NCI-H2196 (cell line): ENCODE data around the gene ZNF335.
"Not testable (repeated sequence)": the region's sequence is repeated elsewhere in the genome, so short reads cannot be mapped to it uniquely, and the experiment has no call there.

Experiments used
- DNase-seq: peaks from one replicate; lab custom pipeline; 2025; ENCODE audit not compliant: unreplicated experiment; lab: John Stamatoyannopoulos, UW

The ZNF335 gene

DNA sequence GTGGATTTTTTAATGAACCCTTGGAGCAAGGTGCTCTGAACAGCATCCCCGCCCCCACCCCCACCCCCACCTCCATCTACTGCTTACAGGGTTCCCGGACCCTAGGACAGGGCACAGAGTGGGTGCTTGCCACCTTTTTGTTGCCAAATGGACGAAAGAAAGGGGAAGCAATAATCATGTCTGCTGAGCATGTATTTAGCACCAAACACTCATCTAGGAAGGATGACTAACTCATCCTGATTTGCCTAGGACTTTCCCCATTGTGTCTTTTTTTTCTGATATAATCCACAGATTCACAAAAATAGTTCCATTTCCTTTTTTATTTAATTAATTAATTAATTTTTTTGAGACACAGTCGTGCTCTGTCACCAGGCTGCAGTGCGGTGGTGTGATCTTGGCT lies 58.9 kb downstream of the ZNF335 start:
- no peak for DNase-seq

DNA sequence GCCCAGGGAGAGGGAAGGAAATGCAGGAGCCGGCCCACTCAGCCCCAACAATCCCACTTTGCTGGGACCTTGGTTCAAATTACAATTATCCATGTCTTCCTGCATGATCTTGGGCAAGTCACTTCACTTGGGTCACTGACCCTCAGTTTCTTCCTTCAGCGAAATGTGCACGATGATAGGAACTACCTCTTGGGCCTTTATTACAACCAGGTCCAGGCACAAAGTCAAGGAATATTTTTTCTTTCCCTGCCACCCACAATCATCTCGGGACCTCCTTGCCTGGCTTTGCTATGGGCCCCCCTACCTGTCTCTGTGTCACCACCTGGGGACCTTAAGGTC lies 59.7 kb downstream of the ZNF335 start:
- no peak for DNase-seq

DNA sequence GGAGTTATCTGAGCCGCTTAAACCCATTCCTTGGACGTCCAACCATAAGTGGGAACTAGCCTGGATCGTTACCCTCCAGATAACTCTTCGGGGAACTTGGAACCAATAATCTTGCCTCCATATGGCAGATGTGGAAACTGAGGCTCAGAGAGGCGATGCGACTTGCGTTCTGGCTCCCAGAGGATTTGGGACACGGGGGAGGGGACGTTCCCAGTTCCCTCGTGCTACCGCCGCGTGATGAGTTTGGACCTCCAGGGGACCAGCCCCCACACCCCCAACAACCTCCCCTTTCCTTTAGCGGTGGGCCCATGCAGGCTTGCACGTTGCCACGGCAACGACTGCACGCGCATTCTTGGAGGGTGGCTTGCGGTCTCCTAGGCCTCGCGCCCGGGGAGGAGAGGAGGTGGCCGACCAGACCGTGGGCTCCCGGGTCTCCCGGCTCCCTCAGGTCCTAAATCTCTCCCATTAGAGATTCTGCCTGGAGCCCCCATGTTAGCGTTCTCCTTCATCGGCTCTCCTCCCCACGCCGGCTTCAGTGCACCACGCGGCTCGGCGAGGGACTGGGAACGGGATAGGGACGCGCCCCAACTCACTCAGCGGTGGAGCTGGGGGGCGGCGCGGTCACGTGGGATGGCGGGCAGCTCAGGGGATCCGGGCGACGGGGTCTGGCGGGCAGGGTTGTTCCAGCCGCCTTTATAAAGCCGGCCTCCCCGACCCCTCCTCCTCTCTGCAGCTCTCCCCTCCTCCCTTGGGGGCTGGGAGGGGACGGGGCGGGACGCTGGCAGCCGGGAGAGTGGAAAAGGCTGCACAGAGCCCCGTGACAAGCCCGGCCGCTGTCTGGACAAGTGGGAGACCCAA lies 60.3 kb downstream of the ZNF335 start, which contains the start of gene PLTP:
Gene PLTP (minus strand): TSS at position 670 of the 858 bp plus-strand sequence. CDS start 703 bp downstream, outside the sequence.
- DNase-seq, result no peak

DNA sequence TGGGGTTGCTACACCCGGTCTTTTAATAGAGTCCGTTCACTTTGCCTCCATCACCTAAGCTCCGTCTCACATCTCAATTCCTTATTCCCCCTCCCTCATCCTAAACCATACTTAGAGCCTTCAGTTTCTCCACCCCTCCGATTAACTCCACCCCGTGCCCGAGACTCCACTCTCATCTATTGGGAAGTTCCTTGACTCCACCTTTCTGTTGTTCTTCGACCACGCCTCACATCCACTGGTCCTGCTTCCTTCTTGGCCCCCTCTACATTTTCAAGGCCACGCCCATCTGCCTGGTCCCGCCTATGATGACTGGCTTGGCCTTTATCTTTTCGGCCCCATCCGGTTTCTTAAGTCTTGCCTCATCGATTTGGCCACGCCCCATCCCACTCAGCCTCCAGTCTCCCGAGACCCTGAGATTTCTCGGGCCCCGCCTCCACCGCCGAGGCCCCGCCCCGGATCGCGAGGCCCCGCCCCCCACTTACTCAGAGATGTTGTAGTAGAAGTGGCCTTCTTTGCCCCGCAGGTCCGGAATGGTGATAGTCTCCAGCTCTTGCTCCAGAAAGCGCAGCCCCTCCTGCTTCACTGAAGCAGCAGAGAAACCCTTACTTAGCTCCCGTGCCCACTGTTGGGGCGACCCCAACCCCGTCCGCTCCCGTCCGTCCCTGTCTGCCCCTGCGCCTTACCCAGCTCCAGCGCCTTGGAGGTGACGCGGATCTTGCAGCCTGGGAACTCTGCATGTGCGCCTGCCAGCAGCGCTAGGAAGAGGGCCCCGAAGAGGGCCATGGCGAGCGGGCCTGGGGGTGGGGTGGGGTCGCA lies 61.1 kb downstream of the ZNF335 start:
- DNase-seq, result no peak

DNA sequence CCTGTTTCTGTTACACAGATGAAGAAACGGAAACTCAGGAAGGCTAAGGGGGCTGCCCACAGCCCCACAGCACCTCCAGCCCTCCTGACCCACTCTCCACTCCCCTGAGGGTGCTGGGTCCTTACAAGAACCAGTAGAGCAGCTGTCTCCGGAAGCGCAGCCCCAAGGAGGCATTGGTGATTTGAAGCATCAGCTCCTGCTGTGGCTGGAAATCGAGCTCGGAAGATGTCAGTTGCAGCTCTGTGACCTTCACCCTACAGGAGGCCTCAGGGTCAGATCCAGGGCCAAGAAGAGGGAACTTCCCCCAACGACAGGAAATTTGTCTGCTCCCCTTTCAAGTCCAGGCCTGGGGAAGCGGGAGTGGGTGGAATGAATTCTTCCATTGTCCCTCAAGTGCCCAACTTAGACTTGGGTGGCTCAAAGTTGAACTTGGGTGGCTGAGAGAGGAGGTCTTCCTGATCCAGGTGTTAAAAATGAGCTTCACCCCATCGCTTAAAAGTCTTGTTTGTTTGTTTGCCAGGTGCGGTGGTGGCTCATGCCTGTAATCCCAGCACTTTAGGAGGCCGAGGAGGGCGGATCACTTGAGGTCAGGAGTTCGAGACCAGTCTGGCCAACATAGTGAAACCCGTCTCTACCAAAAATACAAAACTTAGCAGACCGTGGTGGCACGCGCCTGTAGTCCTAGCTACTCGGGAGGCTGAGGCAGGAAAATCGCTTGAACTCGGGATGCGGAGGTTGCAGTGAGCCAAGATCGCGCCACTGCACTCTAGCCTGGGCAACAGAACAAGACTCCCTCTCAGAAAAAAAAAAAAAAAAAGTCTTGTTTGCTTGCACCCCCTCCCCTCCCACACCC lies 62.0 kb downstream of the ZNF335 start:
- DNase-seq, result no peak

DNA sequence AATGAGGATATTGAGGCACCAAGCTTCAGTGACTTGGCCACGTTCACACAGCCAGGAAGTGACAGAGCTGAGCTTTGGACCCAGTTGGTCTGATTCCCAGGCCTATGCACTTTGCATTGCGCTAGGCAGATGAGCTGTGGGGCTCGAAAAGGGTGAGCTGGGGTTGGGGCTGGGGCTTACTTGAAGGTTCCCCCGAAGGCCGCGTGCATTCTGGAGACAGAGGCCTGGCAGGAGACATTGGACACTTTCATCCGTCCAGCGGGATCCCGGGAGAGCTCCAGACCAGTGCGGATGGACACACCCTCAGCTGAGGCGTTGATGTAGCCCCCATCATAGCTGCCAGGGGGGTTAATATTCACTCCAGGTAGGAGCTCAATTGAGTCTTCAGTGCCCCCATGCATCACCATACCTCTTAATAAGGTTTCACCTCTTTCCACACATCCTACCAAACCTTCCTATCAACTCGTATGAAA lies 62.6 kb downstream of the ZNF335 start:
- no peak for DNase-seq

DNA sequence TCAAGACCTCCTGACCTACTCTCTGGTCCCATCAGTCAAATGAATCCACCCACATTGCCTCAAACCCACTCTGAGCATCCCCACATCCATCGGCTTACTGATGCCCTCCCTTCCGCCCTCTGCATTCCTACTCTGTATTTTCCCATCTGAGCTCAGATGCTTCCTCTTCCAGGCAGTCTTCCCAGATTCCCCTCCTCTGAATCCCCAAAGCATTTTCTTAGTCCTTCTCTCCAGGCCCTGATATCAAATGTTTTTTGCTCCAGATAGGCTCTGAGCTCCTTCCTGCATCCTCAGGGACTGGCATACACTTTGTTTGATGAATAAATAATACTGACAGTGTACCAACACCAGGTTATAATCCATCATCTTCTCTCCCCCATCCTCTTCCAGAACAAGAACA lies 63.9 kb downstream of the ZNF335 start:
- no peak for DNase-seq

DNA sequence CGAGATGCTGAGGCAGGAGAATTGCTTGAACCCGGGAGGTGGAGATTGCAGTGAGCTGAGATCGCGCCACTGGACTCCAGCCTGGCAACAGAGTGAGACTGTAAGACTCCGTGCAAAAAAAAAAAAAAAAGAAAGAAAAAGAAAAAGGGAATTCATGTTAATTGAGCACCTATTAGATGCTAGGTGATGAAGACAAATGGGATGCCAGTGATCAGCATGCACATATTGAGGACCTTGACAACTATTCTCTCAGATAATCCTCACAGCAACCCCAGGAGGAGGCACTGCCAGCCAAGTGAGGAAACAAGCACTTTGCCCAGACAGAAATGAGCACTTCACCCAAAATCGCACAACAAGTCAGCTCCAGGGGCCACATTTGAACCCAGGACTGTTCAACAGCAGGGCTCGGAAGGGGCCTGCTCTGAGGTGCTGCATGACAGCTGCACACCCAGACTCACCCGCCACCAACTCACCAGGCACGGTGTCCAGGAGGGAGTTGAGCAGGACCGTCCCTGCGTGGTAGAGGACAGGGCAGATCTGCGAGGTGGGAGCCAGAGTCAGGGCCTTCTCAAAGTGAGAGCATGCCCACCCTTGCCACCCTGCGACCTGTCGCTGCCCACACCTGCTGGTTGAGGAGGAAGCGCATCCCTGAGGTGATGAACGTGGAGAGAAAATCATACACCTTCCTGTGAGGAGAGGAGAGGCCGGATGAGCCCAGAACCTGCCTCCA lies 64.6 kb downstream of the ZNF335 start:
- DNase-seq, result no peak

DNA sequence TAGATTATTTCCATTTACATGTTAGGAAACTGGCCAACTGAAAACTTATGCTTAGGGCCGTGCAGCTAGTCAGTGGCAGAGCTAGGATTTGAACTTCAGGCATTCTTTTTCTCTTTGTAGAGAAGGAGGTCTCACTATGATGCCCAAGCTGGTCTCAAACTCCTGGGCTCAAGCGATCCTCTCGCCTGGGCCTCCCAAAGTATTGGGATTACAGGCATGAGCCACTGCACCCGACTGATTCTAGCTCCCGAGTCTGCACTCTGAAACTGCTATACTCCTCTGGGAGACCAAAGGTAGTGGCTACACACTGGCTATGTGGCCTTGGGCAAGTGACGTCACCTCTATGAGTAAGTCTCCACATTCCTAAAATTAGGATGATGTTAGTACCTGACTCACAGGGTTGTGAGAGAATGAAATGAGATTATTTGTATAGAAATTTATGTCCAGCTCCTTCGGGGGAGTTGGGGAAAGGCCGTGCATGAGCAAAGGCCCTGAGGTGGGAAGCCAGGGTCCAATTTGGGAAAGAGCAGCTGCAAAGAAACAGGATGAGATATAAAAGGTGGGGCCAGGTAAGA lies 66.4 kb downstream of the ZNF335 start:
- DNase-seq, result no peak

DNA sequence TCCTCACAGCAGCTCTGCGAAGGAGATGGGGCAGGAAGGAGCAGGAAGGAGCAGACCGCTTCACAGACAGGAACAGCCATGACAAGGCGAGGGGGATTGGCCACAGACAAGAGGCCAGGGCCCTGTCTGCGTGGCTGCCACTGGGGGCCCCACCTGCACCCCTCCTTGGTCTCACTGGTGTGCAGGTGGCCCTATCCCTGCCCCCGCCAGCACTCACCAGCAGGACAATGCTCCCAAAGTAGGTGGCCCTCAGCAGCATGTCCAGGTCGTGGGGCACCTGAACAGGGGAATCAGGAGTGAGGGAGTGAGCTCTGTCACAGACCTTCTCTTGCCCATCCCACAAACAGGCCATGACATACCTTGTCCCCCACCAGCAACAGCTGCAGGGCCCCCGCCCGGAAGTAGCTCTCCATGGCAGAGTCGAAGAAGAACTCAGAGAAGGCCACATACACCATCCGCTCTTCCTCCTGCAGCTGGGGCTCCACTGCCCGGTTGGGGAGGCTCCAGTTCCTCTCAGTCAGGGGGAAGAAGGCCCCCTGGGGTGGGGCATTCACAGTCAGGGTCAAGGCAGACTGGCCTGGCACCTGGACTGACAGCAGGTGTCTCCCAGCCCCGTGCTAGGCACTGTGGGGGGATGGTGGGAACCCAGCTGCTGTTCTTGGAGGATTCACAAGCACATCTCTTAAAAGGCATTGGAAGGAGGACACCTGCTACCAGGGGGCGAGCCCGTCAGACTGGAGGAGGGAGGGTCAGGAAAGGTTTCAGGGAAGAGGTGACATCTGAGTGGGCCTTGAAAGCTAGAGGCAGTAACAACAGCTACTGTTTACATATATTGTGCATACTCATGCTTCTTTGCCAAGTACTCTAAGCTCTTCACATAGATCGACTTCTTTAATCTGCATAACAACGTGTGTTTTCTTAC lies 67.2 kb downstream of the ZNF335 start:
- no peak for DNase-seq

DNA sequence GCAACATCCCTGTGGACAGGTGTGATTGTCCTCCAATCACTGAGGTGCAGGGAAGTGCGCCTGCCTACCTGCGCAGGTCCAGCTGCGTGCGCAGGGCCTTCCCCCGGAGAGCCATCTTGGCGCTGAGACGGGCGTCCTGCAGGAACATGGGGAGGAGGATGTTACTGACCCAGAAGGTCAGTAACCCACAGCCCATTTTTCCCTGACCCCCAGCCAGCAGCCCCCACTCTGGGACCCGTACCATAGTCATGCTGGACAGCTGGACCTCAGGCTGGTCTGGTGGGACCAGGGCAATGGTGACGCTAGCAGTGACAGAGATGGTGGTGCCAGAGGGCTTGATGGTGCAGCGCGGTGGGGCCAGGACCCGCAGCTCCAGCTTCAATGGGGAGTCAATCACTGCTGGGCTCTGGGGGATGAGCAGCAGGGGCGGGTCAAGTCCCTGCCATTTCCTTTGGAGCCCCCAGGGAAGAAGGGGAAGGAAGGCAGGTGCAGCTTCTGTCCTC lies 69.8 kb downstream of the ZNF335 start:
- no peak for DNase-seq

DNA sequence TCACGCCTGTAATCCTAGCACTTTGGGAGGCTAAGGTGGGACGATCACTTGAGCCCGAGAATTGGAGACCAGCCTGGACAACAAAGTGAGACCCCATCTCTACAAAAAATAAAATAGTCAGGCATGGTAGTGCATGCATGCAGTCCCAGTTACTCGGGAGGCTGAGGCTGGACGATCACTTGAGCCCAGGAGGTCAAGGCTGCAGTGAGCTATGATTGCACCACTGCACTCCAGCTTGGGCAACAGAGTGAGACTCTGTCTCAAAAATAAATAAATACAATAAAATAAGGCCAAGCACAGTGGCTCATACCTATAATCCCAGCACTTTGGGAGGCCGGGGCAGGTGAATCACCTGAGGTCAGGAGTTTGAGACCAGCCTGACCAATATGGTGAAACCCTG lies 70.7 kb downstream of the ZNF335 start:
- not testable (repeated sequence) for DNase-seq

DNA sequence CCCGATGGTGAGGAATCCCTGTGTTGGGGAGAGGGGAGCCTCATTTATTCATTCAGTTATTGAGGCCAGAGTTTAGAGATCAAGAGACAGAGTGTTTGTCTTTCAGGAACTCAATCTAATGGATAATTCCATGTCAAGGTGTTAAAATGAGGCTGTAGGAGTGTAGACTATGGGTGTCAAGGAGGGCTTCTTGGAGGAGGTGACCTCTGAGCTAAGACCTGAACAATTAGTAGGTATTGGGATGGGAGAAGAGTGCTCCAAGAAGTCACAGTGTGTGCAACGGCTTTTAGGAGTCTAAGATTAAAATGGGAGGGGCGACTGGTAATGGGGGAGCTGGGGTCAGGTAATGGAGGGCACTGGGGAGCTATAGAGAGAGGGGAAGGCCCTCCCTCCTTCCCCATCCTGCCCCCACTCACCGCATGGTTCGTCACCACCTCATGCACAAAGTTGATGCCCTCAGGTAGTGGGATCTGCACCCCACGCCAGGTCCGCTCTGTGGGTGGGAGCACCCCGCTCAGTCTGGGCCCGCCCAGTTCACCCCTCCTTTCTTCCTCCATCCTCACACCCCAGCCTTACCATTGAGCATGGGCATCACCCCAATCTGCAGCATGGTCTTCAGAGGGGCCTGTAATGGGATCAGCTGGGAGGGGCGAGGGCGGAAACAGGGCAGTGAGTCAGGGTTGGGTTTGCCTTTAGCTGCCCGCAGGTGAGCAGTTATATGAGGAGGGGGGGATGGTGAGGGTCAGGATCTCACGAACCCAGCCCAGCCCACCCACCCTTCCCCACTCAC lies 72.8 kb downstream of the ZNF335 start:
- no peak for DNase-seq
